Large intestine (tissue), 12 donors: ENCODE results near the gene SUPT5H. TPM values are rescaled to one million over a fixed set of nuclear protein-coding genes. Genes with fewer than 3 reads are reported as not detected.

Source experiments
- DNase-seq, 2 donors: peaks; one replicate each; pipeline versions ENCODE4 v3.0.0 to v3.0.0-alpha.2; 2013
- H3K27ac ChIP-seq: one replicate; pipeline ENCODE4 v1.5.1; 2013; ENCODE audit warnings: low read length
- H3K27me3 ChIP-seq: 2 replicates; pipeline ENCODE4 v1.6.1; 2013; ENCODE audit warnings: low read length; ENCODE audit not compliant: control insufficient read depth, insufficient read depth
- H3K36me3 ChIP-seq: 2 replicates; pipeline ENCODE4 v1.6.1; 2013; ENCODE audit warnings: low read length; ENCODE audit not compliant: control insufficient read depth, insufficient read depth
- H3K4me1 ChIP-seq: one replicate; pipeline ENCODE4 v1.6.1; 2013; ENCODE audit warnings: low read length; ENCODE audit not compliant: control insufficient read depth, insufficient read depth
- H3K4me3 ChIP-seq: one replicate; pipeline ENCODE4 v1.5.1; 2013; ENCODE audit warnings: low read length
- H3K9me3 ChIP-seq: one replicate; pipeline ENCODE4 v1.6.1; 2013; ENCODE audit warnings: mild to moderate bottlenecking, low read depth, low read length, moderate library complexity; ENCODE audit not compliant: control insufficient read depth
- WGBS: methylation state at CpG from one replicate; pipeline ENCODE4 v1.1.5; 2013; ENCODE audit warnings: low lambda C conversion rate; ENCODE audit not compliant: insufficient coverage; 5-methylcytosine and 5-hydroxymethylcytosine counted together
- long read RNA-seq, 11 donors: transcript quantifications; one replicate each; lab custom pipeline, GENCODE V29; 2026
- polyA plus RNA-seq: library from polyadenylated mRNA; unstranded; fragments of 120-200 nt; gene quantifications from one replicate; pipeline ENCODE4 v1.2.1, GENCODE V29; 2013

The SUPT5H gene
- 119 TPM for polyA plus RNA-seq
- long read RNA-seq, donor 1, partial matches to known transcripts: 0 of 5 reads
- long read RNA-seq, donor 1, other reads (novel, unspliced or antisense): 0 of 5 reads
- long read RNA-seq, donor 2, partial matches to known transcripts: 21 of 26 reads
- long read RNA-seq, donor 2, other reads (novel, unspliced or antisense): 0 of 26 reads
- long read RNA-seq, donor 3: 0 reads
- long read RNA-seq, donor 4, partial matches to known transcripts: 0 of 3 reads
- long read RNA-seq, donor 4, other reads (novel, unspliced or antisense): 0 of 3 reads
- long read RNA-seq, donor 5, partial matches to known transcripts: 0 of 3 reads
- long read RNA-seq, donor 5, other reads (novel, unspliced or antisense): 0 of 3 reads
- long read RNA-seq, donor 6, partial matches to known transcripts: 6 of 17 reads
- long read RNA-seq, donor 6, other reads (novel, unspliced or antisense): 5 of 17 reads
- long read RNA-seq, donor 7, partial matches to known transcripts: 0 of 2 reads
- long read RNA-seq, donor 7, other reads (novel, unspliced or antisense): 0 of 2 reads
- long read RNA-seq, donor 8, partial matches to known transcripts: 17 of 21 reads
- long read RNA-seq, donor 8, other reads (novel, unspliced or antisense): 0 of 21 reads
- long read RNA-seq, donor 9, partial matches to known transcripts: 0 of 4 reads
- long read RNA-seq, donor 9, other reads (novel, unspliced or antisense): 0 of 4 reads
- long read RNA-seq, donor 10, partial matches to known transcripts: 0 of 2 reads
- long read RNA-seq, donor 10, other reads (novel, unspliced or antisense): 0 of 2 reads
- long read RNA-seq, donor 11, partial matches to known transcripts: 0 of 2 reads
- long read RNA-seq, donor 11, other reads (novel, unspliced or antisense): 0 of 2 reads

DNA sequence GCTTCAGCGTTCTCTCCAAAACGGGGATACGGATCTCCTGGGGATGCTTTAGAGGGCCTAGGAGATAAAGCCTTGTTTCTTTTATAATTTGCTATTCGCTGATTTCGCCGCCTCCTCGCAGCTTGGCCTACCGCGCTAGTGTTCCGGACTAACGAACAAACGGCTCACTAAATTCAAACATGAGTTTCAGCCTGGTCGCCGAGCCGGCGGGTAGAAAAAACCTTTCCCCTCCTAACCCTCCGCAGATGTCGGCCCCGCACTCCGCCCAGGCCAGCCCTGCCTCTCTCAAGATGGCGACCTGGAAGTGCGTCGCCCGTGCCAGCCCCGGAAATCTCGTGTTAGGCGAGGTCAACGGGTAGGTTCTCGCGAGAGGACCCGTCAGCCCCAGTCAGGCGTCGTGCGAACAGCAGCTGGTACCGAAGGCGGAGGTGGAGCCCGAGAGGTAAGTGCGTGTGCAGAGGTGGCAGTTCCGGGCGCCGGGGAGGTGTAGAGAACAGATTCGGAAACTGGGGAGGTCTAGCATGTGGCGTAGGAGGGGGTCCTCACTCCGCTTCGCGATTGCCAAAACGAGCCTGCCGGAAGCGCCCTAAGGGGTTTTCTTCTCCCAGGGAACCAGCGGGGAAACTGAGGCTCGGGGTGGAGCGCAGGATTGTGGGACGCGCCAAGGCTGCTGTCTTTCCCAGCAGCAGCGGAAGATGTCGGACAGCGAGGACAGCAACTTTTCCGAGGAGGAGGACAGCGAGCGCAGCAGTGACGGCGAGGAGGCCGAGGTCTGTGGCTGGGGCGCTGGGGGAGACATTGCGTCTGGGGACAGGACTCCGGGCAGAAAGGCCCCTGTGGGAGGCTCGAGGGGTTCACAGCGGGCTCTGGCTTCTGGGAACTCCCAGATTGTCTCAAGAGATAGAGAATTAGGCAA, at the start of gene SUPT5H:
Gene SUPT5H (plus strand): TSS at position 387 of the 916 bp plus-strand sequence. CDS start 309 bp downstream, at position 696.
- Histone ChIP-seq H3K9me3 (no peaks in the 10 kb centered on the region), H3K4me3 (peak within 1 kb of the TSS; percentile 89), H3K4me1 (peaks cover 3% of the 10 kb centered on the region), H3K27ac (peak within 1 kb of the TSS; percentile 93), H3K36me3 (peaks cover 15% of the 10 kb centered on the region), H3K27me3 (no peaks in the 10 kb centered on the region)
- DNase-seq: peak; percentile 98
- no CpG with 5 or more reads among the region's 68 CpGs for WGBS

DNA sequence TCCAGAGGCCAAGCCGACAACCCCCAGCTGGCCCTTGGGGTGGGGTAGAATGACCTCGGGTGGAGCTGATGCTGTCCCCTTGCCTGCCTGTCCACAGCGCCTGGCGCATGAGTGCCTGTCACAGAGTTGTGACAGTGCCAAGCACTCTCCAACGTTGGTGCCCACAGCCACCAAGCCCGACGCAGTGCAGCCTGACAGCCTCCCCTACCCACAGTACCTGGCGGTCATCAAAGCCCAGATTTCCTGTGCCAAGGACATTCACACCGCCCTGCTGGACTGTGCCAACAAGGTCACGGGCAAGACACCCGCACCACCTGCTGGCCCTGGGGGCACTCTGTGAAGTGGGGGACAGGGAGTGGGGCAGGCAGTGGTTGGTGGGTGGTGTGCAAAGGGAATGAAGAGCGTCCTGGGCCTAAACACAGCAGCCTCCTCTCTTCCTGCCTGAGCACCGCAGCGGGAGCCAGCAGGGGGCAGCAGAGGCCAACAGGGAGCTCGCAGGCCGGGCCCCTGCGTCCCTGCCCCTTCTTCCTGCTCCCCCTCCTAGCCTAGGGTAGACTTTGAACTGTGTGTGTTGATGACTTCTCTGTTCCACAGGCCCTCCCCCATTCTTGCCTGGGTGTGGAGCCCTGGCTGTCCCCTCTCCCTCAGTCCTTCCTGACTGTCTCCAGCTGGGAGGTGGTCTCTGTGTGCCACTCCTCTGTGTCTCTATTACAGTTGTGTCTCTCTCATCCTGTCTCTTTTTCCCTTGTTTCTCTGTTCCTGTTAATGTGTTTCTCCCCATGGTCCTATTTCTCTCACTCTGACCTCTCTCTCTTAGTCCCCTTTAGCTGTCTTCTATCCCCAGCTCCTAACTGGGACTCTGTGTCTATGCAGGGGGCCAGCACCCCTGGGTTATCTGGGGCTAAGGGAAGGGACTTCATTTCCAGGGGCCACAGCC, 47.8 kb upstream of the SUPT5H start:
- peak; percentile 94 to 95 for DNase-seq
- WGBS: no CpG with 5 or more reads among the region's 17 CpGs
- Histone ChIP-seq H3K4me1 (peaks cover 48% of the 10 kb centered on the region), H3K4me3 (no peak overlapping the region), H3K36me3 (peaks cover 24% of the 10 kb centered on the region), H3K27me3 (no peaks in the 10 kb centered on the region), H3K27ac (peak overlapping the region; percentile 98), H3K9me3 (peaks cover 4% of the 10 kb centered on the region)

DNA sequence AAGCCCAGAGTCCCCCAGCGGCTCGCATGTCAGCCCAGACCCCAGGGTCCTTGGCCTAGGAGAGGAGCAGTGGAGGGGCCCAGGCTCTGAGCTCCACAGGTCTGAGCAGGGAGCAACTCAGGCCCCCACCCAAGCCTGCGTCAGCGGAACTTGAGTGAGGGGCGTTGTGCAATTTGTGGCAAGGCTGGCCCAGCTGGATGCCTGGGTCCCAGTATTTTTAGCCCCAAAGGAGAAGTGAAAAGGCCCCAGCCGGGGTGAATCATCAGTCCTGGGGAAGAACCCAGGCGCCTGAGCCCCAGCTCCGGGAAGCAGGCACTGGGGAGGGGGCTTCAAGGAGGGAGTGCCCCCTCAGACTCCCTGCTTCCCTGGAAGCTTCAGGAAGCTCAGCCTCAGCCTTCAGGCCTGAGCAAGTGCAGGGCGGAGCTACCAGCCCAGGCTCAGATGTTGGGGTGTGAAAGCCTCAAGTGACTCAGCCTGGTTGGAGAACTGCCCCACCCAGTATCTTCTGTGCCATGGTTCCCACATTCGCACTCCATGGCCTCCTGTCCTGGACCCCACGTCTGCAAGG, 47.0 kb upstream of the SUPT5H start:
- Histone ChIP-seq H3K4me3 (no peak overlapping the region), H3K9me3 (peaks cover 4% of the 10 kb centered on the region), H3K27ac (peak overlapping the region; percentile 98), H3K27me3 (no peaks in the 10 kb centered on the region), H3K36me3 (peaks cover 22% of the 10 kb centered on the region), H3K4me1 (peaks cover 55% of the 10 kb centered on the region)
- no CpG with 5 or more reads among the region's 11 CpGs for WGBS
- DNase-seq: peak; percentile 77 to 85

DNA sequence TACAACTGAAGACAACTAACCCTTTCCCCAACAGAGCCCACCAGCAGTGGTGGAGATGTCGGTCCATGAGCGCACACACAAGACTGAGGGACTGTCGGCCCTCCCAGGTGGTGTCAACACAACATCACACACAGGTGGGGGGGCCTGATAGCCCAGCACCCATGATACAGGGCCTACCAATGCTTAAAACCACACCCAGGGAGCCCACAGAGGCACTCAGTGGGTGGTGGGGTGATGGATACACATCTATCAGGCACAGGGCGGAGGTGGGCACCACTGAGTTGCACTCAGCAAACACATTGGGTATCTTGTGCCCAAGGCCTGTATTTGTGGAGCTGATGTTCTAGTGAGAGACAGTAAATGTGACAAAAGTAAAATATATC, 45.7 kb upstream of the SUPT5H start:
- no peaks in the 10 kb centered on the region for H3K27me3 ChIP-seq
- DNase-seq: no peak
- peaks cover 4% of the 10 kb centered on the region for H3K9me3 ChIP-seq
- no peak overlapping the region for H3K4me3 ChIP-seq
- WGBS: no CpG with 5 or more reads among the region's 4 CpGs
- peaks cover 64% of the 10 kb centered on the region for H3K4me1 ChIP-seq
- peaks cover 14% of the 10 kb centered on the region for H3K36me3 ChIP-seq
- peak overlapping the region; percentile 96 for H3K27ac ChIP-seq

DNA sequence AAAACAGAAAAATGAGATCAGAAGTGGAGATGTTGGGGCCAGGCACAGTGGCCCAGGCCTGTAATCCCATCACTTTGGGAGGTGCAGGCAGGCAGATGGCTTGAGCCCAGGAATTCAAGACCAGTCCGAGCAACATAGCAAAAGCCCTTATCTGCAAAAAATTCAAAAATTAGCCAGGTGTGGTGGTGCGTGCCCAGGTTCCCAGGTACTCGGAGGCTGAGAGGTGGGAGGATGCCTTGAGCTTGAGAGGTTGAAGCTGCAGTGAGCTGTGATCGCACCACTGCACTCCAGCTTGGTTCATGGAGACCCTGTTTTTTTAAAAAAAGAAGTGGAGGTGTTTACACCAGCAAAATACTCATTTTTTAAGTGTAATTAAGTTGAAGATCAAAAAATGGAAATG, 45.3 kb upstream of the SUPT5H start:
- H3K27ac ChIP-seq: peak overlapping the region; percentile 96
- no peak overlapping the region for H3K4me3 ChIP-seq
- no peak for DNase-seq
- peaks cover 65% of the 10 kb centered on the region for H3K4me1 ChIP-seq
- peaks cover 11% of the 10 kb centered on the region for H3K36me3 ChIP-seq
- H3K9me3 ChIP-seq: peaks cover 4% of the 10 kb centered on the region
- WGBS: no CpG with 5 or more reads among the region's 4 CpGs
- no peaks in the 10 kb centered on the region for H3K27me3 ChIP-seq

DNA sequence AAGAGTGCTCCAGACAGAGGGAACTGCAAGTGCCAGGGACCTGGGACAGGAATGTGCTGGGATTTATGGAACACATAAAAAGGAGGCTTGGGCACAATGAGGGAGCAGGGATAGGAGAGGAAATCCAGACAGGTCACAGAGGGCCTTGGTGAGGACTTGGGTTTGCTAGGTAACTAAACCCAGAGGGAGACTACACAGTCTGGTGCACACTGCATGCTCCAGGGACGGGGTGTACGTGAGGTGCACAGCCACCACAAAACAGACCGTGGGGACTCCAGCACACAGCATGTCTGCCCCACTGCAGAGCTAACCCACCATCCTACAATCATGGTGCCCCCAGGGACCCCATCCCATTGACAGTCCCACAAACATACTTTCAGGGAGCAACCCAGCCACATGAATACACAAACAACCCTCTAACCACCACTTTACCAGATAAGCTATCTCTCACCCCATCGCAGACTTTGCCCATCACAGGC, 44.3 kb upstream of the SUPT5H start:
- DNase-seq: no peak
- Histone ChIP-seq H3K9me3 (peaks cover 4% of the 10 kb centered on the region), H3K27ac (peak overlapping the region; percentile 96), H3K36me3 (peaks cover 7% of the 10 kb centered on the region), H3K4me1 (peaks cover 74% of the 10 kb centered on the region), H3K27me3 (no peaks in the 10 kb centered on the region), H3K4me3 (no peak overlapping the region)
- no CpG with 5 or more reads among the region's 4 CpGs for WGBS

DNA sequence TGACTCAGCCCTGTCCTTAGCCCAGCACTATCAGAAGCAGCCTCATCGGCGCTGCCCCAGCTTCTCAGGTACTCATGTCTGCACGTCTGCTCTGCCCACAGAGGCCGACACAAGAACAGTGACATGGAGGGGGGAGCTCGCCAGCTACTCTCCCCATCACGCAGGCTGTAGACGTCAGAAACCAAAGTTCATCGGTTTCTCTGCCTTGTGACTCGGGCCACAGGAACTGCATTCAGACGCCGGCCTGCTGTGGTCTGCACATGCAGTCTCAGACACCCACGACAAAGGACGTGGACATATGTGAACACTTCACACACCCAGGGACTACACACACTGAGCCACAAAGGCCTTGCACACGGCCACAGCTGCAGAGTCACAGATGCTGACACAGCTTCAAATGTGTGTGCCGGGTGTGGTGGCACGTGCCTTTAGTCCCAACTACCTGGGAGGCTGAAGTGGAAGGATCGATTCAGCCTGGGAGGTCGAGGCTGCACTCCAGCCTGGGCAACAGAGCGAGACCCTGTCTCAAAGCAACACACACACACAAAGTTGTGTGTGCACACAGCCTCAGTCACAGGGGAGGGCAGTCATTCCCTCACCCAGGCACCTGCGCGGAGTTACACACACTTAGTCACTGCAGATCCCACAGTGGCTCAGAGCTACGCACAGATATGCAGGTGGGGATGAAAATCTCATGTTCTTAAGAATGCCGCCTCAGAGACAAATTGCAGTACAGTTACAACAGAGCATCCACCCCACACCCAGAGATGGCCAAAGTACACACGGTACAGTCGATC, 43.6 kb upstream of the SUPT5H start:
- DNase-seq: peak; percentile 99
- H3K27me3 ChIP-seq: no peaks in the 10 kb centered on the region
- no CpG with 5 or more reads among the region's 25 CpGs for WGBS
- peaks cover 74% of the 10 kb centered on the region for H3K4me1 ChIP-seq
- peak overlapping the region; percentile 9 for H3K4me3 ChIP-seq
- H3K27ac ChIP-seq: peak overlapping the region; percentile 96
- peaks cover 7% of the 10 kb centered on the region for H3K36me3 ChIP-seq
- peaks cover 4% of the 10 kb centered on the region for H3K9me3 ChIP-seq

DNA sequence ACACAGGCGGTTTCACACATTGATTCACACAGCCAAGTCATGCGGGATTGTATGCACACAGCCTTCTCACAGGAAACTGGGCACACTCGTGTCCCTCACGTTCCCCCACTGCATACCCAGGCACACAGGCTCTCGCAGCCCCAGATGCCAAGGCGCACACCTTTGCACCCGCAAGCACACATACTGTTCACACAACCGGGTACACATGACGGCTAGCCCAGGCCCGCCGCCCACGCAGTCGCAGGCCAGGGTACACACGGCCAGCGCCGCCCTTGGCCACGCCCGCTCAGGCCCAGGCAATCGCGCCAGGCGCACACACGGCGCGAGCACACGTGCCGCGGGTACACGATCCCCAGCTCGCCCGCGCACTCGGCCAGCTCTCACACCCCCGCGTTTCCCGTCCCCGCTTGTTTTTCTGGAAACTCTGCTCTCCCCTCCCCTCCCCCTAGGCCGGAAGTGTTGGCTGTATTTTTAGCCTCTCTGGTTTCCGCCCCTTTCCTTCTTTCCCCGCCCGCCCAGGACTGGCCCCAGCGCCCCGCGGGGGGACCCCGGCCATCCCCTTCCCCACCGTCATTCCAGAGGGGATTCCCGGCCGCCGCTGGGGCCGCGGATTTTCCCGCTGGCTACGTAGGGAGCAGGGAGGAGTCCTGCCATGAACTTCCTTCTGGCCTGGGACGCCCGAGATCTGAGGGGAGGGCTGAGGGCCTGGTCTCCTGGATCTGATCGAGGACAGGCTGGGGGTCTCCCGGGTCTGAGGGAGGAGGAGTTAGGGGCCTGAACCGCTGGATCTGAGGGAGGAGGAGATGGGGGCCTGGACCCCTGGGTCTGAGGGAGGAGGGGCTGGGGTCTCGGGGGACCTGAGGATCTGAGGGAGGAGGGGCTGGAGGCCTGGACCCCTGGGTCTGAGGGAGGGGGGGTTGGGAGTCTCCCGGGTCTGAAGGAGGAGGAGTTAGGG, 42.8 kb upstream of the SUPT5H start:
- peaks cover 1% of the 10 kb centered on the region for H3K36me3 ChIP-seq
- H3K27me3 ChIP-seq: no peaks in the 10 kb centered on the region
- H3K9me3 ChIP-seq: peaks cover 4% of the 10 kb centered on the region
- peak overlapping the region; percentile 30 for H3K4me3 ChIP-seq
- H3K27ac ChIP-seq: peak overlapping the region; percentile 96
- no CpG with 5 or more reads among the region's 59 CpGs for WGBS
- peak; percentile 93 to 97 for DNase-seq
- H3K4me1 ChIP-seq: peaks cover 71% of the 10 kb centered on the region
